Measurements from ENCODE around the gene SIRT2. TPM values are rescaled to one million over a fixed set of nuclear protein-coding genes. Genes with fewer than 3 reads are reported as not detected.
A peak's percentile ranks its signal among the peaks of the same experiment; 100 is the strongest.

The SIRT2 gene
- total and polyA plus RNA-seq, 12 donors: 46.3 to 103 (median 72.6) TPM

DNA sequence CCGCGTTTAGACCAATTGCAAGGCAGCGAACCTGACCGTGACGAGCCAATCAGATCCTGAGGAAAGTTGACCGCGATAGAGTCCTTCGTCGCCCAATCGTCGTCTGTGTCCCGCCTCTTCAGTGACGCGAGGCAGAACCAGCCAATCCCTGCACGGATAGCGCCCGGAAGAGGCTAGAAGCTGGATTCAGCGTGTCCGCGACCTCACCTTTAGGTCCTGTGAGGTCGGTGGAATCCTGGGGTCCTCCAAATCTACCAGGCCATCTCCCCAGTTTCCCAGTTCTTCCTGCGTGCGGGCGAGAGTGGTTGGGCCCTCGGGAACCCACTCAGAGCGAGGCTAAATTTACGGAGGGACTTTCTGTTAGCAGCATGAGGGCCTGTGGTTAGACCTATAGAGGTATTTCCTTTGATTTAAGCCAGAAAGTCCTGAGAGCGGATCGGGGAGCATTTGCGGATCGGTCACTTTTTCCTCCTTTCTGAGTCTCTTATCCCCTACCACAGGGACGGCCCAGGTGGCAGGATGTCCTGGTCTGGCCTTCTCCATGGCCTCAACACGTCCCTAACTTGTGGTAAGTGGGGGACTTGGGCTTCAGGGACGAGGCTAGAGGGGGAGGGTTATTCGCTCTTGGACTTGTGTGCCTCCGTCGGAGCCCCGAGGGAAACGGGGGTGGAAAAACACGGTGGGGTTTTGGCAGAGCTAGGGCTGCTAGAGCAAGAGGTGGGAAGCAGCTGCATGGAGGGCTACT lies 31.5 kb upstream of the SIRT2 start, which contains the start of gene MRPS12:
MRPS12 (plus strand) TSS at position 169 of the 745 bp plus-strand sequence; CDS start at position 520, 351 bp downstream.
- H3K27me3 ChIP-seq: no peaks in the 10 kb centered on the region
- TF ChIP-seq, protein P1, sequence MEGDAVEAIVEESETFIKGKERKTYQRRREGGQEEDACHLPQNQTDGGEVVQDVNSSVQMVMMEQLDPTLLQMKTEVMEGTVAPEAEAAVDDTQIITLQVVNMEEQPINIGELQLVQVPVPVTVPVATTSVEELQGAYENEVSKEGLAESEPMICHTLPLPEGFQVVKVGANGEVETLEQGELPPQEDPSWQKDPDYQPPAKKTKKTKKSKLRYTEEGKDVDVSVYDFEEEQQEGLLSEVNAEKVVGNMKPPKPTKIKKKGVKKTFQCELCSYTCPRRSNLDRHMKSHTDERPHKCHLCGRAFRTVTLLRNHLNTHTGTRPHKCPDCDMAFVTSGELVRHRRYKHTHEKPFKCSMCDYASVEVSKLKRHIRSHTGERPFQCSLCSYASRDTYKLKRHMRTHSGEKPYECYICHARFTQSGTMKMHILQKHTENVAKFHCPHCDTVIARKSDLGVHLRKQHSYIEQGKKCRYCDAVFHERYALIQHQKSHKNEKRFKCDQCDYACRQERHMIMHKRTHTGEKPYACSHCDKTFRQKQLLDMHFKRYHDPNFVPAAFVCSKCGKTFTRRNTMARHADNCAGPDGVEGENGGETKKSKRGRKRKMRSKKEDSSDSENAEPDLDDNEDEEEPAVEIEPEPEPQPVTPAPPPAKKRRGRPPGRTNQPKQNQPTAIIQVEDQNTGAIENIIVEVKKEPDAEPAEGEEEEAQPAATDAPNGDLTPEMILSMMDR (IDR thresholded peaks at IDR 0.05): no peak
- WGBS, 2 donors: 1% methylated on average over 40 of the region's 40 CpGs
- intact Hi-C loops (cut with DNase I): loop anchor here in 6 of 10 donors (1.0 to 10.0 kb wide), 12 partner anchors 82 to 529 kb away; partner anchors contain the start of genes FAM98C (in 4 of the 6), ACTN4 (in 1 of the 6), EIF3K (in 1 of the 6) and HNRNPL (in 1 of the 6)
- H3K36me3 ChIP-seq: peaks cover 0 to 26% (median 3%) of the 10 kb centered on the region in 9 donors
- H3K4me3 ChIP-seq: peak within 1 kb of the TSS; percentile 64 to 93 (median 74)
- ATAC-seq: peak; percentile 95 to 99 (median 98)
- peaks cover 0 to 10% (median 0%) of the 10 kb centered on the region in 11 donors for H3K9me3 ChIP-seq
- H3K4me1 ChIP-seq: peaks cover 9 to 45% (median 30%) of the 10 kb centered on the region in 9 donors
- H3K27ac ChIP-seq: peak within 1 kb of the TSS; percentile 74 to 94 (median 88)
- DNase-seq: peak; percentile 97 to 99

DNA sequence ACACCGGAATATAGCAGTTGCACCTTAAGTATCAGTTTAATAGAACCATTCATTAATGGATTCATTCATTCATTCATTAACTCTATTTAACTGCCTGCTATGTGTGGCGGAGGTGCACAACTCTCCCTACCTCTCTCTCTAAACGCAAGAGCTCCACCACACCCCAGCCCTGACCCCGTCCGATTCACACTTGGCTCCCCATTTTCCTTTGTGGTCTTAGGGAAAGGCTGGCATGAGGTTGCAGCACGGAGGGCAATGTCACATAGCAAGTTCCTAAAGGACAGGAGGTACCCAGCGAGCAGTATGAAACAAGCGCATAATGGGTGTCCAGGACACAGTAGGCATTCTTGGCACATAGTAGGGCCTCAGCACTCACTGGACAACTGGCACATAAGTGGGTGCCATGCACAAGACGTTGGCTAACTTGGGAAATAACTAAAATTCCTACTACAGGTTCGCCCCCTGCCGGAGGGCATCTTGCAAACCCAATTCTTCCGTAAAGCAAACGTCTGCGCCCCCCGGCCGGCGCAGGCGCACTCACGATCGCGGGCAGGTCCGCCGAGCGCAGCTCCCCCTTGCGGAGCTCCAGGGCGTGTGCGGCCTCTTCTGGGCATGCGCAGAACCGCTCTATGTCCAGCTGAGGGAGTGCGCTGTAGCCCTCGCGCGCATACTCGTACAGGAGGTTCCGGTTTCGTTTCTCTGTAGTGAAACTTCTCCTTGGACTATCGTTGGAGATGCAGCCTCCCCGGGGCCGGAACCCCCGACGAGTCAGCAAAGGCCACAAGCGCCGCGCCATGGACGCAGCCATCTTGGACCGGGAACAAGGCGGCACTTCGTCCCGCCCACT lies 30.7 kb upstream of the SIRT2 start, which contains the start of gene SARS2:
SARS2 (minus strand) TSS at position 835 of the 847 bp plus-strand sequence; CDS start at position 808, 27 bp downstream.
- intact Hi-C loops (cut with DNase I): loop anchor here in 7 of 10 donors (1.0 to 10.0 kb wide), 14 partner anchors 81 to 535 kb away; partner anchors contain the start of genes FAM98C (in 4 of the 7), ACTN4 (in 2 of the 7), EIF3K (in 1 of the 7) and HNRNPL (in 1 of the 7)
- H3K4me3 ChIP-seq: peak within 1 kb of the TSS; percentile 64 to 93 (median 74)
- 3 to 4% methylated on average over 49 of the region's 49 CpGs for WGBS, 2 donors
- TF ChIP-seq, protein P1 (IDR thresholded peaks at IDR 0.05): peak; percentile 99 to 100 (median 100)
- peaks cover 0 to 7% (median 0%) of the 10 kb centered on the region in 11 donors for H3K9me3 ChIP-seq
- ATAC-seq (peak; percentile 87 to 95 (median 90)), DNase-seq (peak; percentile 91 to 93)
- peak within 1 kb of the TSS; percentile 74 to 94 (median 88) for H3K27ac ChIP-seq
- H3K4me1 ChIP-seq: peaks cover 9 to 45% (median 30%) of the 10 kb centered on the region in 9 donors
- H3K36me3 ChIP-seq: peaks cover 0 to 34% (median 5%) of the 10 kb centered on the region in 9 donors
- H3K27me3 ChIP-seq: no peaks in the 10 kb centered on the region

GRCh38 chr19:38928391-38929001 lies 29.1 kb upstream of the SIRT2 start:
- Histone ChIP-seq H3K27ac (peak overlapping the region in 8 of 10 donors; percentile 3 to 67 (median 40)), H3K4me3 (no peak overlapping the region), H3K9me3 (no peaks in the 10 kb centered on the region), H3K27me3 (no peaks in the 10 kb centered on the region), H3K36me3 (peaks cover 0 to 42% (median 17%) of the 10 kb centered on the region in 9 donors), H3K4me1 (peaks cover 9 to 37% (median 29%) of the 10 kb centered on the region in 9 donors)
- TF ChIP-seq, protein P1 (IDR thresholded peaks at IDR 0.05): no peak
- ATAC-seq (no peak), DNase-seq (no peak)
- 64 to 81% methylated on average over 4 of the region's 4 CpGs for WGBS, 2 donors
- intact Hi-C loops (cut with DNase I): loop anchor here in 3 of 10 donors (10.0 kb wide), 5 partner anchors 194 to 534 kb away; partner anchors contain the start of gene ACTN4 (in 1 of the 3)

Measured in heart right ventricle (tissue), 16 donors.